HFF-Myc (cell line): ENCODE results near the gene NR2F1-AS1.
"Not testable (repeated sequence)": the region's sequence is repeated elsewhere in the genome, so short reads cannot be mapped to it uniquely, and the experiment has no call there.

Experiments used
- DNase-seq: peaks from one replicate; pipeline ENCODE4 v3.0.0-alpha.2; 2011; ENCODE audit warnings: low read depth; ENCODE audit errors: extremely low read depth
- H3K4me3 ChIP-seq: replicated peaks from 2 replicates; pipeline ENCODE4 v1.5.1; 2011; ENCODE audit warnings: low read depth, mild to moderate bottlenecking, control low read depth, low read length
- CTCF ChIP-seq: IDR thresholded peaks from 2 replicates; pipeline ENCODE4 v1.5.1; 2012; ENCODE audit warnings: mild to moderate bottlenecking, low read depth, low read length, control low read depth; ENCODE audit errors: missing control alignments

The NR2F1-AS1 gene

GRCh38 chr5:93462916-93463315 is 118.1 kb downstream of the NR2F1-AS1 start:
- DNase-seq = no peak
- no peak overlapping the region for H3K4me3 ChIP-seq
- no peak for TF ChIP-seq CTCF

- TF ChIP-seq CTCF = no peak
- H3K4me3 ChIP-seq = no peak overlapping the region
- DNase-seq = no peak
Observed at GRCh38 chr5:93461756-93462155, 119.3 kb downstream of the NR2F1-AS1 start.

GRCh38 chr5:93460286-93460685 is 120.7 kb downstream of the NR2F1-AS1 start:
- no peak for DNase-seq
- no peak overlapping the region for H3K4me3 ChIP-seq
- TF ChIP-seq CTCF = no peak

GRCh38 chr5:93456796-93457195 is 124.2 kb downstream of the NR2F1-AS1 start:
- DNase-seq, H3K4me3 ChIP-seq: not testable (repeated sequence)

- DNase-seq = no peak
- H3K4me3 ChIP-seq = no peak overlapping the region
- TF ChIP-seq CTCF = no peak
Observed at GRCh38 chr5:93454896-93455295, 126.1 kb downstream of the NR2F1-AS1 start.

GRCh38 chr5:93452255-93452654 is 128.8 kb downstream of the NR2F1-AS1 start:
- TF ChIP-seq CTCF = no peak
- DNase-seq = no peak
- no peak overlapping the region for H3K4me3 ChIP-seq

GRCh38 chr5:93438124-93438523 is 142.9 kb downstream of the NR2F1-AS1 start:
- no peak for TF ChIP-seq CTCF
- DNase-seq = no peak
- H3K4me3 ChIP-seq = no peak overlapping the region
